GM19395 (cell line): ENCODE data around the gene STAB1.

Experiments used
- ATAC-seq: cut with Tn5 transposase; IDR thresholded peaks from one replicate; pipeline ENCODE4 v1.9.1; 2021; ENCODE audit warnings: mild to moderate bottlenecking, moderate library complexity; ENCODE audit not compliant: unreplicated experiment

Gene STAB1, protein sequence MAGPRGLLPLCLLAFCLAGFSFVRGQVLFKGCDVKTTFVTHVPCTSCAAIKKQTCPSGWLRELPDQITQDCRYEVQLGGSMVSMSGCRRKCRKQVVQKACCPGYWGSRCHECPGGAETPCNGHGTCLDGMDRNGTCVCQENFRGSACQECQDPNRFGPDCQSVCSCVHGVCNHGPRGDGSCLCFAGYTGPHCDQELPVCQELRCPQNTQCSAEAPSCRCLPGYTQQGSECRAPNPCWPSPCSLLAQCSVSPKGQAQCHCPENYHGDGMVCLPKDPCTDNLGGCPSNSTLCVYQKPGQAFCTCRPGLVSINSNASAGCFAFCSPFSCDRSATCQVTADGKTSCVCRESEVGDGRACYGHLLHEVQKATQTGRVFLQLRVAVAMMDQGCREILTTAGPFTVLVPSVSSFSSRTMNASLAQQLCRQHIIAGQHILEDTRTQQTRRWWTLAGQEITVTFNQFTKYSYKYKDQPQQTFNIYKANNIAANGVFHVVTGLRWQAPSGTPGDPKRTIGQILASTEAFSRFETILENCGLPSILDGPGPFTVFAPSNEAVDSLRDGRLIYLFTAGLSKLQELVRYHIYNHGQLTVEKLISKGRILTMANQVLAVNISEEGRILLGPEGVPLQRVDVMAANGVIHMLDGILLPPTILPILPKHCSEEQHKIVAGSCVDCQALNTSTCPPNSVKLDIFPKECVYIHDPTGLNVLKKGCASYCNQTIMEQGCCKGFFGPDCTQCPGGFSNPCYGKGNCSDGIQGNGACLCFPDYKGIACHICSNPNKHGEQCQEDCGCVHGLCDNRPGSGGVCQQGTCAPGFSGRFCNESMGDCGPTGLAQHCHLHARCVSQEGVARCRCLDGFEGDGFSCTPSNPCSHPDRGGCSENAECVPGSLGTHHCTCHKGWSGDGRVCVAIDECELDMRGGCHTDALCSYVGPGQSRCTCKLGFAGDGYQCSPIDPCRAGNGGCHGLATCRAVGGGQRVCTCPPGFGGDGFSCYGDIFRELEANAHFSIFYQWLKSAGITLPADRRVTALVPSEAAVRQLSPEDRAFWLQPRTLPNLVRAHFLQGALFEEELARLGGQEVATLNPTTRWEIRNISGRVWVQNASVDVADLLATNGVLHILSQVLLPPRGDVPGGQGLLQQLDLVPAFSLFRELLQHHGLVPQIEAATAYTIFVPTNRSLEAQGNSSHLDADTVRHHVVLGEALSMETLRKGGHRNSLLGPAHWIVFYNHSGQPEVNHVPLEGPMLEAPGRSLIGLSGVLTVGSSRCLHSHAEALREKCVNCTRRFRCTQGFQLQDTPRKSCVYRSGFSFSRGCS (N-terminal part only)

DNA sequence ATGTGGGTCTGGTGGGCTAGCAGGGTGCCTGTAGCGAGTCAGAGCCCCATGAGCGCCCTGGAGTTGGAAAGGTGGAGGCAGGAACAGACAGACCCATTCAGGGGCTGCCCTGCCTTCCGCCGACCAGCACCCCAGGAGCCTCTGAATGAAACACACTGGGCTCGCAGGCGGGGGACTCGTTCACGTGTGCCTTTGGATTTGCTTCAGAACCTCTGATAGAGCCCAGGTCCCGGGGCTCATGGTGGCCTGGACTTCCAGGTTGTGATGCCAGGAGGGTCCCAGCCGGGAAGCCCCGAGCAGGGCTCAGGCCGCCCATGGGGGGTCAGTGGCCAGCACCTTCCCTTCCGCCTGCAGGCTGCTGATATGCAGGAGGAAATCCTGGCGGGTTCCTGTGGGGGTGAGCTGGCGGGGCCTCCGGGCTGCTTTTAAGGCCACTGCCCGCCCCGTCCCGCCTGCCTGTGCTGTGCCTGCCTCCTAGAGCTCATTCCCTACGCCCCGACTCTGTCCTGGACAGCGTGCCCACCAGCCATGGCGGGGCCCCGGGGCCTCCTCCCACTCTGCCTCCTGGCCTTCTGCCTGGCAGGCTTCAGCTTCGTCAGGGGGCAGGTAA is at the start of gene STAB1:
Gene STAB1 (plus strand): TSS at position 453 of the 610 bp plus-strand sequence. CDS start 76 bp downstream, at position 529.
- no peak for ATAC-seq

DNA sequence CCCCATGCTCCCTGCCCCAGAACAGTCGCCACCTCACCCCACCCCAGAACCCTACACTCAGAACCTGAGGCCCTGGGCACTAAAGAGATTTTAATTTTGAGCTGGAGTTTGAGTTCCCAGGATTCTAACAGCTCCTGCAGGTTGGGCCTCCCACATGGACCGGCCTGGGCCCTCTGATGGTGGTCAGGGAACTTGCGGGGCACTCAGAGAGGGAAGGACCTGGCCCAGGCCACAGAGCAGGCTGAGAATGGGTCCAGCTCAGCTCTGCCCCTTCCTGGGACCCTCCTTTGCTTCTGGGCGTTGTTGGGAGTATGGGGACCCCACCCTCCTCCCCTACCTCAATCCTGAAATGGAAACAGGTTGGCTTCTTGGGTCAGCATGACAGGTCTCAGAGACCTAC is 49.1 kb upstream of the STAB1 start:
- no peak for ATAC-seq

DNA sequence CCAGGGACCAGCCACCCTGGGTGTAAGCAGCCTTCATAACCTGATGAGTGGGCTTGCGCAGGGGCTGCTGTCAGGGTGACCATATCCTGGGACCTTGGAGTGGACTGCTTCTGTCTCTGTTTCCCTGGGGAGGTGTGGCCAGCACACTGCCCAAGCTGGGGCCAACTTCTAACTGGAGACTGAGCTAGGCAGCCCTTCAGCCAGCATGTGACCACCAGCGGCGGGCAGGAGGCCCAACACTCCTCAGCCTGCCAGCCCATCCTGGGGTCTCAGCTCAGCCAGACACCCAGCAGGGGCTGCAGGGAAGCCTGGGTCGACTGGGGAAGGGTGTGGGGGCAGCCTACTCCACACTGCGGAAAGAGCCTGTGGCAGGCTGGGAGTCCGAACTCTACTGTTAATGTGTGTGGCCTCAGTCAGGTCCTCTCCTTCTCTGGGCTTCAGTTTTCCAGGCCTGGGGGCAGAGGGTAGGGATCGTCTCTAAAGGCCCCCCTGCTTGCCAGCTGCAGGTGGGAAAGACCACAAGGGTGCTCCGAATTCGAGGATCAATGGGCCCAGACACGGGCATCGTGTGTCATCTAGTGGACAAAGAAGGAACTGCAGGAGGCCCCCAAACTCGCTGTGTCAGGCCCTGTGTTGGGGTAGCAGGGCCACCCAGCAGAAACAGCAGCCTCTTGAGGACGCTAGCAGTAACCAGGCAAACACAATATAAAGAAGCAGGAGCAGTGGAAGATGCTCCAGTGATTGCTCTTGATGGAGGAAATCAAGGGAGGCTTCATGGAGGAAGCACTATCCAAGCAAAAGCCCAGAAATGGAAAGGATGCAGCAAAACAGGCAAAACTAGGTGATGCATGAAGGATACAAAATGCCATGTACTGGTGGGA is 48.3 kb upstream of the STAB1 start:
- ATAC-seq = no peak

DNA sequence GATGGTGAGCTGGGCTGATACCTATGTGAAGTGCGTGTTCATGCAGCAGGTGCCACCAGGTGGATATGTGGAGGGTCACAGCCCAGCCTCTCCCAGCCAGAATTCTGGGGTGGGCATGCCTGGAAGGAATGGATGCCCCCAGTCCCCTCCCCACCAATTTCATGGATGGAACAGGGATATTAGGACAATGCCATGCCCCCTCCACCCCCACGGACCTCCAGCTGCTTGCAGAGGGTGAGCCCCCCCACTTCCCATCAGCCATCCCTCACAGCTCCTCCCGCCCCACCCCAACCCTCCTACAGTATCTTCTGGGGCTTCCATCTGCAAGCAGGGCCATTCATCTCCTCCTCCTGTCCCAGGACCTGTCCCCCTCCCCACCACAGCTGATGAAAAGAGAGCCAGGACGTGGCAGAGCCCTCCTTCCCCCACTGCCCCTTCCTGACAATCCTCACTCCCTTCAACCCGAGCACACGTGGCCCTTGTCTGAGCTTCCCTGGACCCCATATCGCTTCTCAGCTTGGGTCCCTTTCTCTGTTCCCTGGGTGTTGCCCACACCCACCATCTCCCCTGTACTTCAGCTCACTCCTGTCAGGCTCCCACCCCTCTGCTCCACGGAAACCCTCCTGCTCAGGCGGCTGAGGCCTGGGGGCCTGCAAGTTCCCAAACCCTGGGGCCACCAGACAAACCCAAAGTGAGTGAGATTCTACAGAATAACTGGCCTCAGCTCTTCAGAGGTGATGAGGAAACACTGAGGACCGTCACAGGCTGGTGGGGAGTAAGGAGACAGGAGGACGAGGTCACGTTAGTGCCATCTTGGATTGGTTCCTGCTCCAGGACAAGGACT is 47.4 kb upstream of the STAB1 start:
- no peak for ATAC-seq

DNA sequence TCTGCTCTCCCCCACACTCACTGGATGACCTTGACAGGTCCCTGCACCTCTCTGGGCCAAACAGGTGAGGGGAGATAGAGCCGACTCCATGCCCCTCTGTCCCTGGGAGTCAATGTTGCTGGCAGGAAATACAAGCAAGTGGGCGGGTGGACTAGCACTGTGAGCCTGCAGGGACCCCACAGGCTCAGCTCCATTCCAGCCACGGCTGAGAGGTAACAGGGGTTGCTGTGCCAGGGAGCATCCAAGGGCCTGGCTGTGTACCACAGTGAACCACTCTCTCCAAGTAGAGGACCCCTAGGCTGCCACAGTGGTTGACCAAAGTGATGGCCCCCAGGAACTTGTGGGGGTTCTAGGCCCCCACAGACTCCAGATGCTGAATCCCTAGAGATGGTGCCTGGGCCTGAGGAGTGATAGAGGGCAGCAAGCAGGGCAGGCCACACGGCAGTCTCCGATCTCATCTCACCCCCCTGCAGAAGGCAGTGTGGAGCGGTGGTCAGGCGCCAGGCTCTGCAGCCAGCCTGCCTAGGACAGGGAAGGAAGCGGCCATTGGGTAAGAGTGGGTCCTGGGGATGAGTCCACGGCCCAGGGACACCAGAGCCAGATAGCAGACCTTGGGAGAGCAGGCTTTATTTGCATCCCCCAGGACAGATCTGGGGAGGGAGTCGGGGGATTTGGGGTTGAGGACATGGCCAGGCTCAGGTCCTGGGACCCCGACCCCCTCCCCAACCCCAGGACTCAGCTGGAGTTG is 44.5 kb upstream of the STAB1 start:
- ATAC-seq = no peak

DNA sequence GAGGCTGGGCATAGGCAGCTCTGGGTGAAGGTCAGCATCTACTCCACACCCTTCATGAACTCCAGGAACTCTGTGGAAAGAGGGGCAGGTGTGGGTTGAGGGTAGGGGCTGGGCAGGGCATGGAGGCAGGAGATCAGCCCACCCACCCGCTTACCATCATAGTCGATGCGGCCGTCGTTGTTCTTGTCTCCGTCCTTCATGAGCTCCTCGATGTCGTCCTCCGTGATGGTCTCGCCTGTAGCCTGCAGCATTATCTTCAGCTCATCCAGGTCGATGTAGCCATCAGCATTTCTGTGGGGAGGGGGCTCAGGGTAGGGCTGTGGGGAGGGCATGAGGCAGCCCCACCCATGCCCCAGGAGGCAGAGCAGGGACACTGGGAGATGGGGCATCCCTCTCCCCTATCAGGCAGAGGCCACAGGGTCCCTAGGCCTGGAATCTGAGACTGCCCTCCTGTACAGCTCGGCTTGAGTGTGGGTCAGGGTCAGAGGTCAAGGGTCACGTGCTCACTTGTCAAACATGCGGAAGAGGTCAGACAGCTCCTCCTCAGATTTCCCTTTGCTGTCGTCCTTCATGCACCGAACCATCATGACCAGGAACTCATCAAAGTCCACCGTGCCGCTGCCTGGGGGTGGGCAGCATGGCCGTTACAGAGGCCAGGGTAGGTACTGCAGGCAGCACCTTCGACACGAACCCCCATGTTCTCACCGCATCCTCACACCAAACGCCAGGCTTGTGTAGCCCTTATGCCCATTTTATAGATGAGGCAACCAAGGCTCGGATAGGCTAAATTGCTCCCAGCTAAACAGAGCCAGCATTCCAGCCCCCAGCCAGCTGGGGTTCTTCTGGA is 43.7 kb upstream of the STAB1 start:
- no peak for ATAC-seq

DNA sequence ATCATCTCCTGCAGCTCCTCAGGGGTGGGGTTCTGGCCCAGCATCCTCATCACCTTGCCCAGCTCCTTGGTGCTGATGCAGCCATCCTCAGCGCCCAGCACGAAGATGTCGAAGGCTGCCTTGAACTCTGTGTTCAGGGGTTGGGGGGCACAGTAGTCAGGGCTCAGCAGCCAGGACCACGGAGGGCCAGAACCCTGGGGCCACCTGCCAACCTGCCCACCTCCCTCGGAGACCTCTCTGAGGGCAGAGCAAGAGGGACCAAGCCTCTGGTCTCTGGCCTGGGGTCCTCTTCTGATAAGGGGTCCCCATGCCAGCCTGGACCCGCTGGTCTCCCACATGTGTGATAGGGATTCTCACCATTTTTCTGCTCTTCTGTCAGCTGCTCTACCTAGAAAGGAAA is 43.0 kb upstream of the STAB1 start:
- ATAC-seq = no peak

DNA sequence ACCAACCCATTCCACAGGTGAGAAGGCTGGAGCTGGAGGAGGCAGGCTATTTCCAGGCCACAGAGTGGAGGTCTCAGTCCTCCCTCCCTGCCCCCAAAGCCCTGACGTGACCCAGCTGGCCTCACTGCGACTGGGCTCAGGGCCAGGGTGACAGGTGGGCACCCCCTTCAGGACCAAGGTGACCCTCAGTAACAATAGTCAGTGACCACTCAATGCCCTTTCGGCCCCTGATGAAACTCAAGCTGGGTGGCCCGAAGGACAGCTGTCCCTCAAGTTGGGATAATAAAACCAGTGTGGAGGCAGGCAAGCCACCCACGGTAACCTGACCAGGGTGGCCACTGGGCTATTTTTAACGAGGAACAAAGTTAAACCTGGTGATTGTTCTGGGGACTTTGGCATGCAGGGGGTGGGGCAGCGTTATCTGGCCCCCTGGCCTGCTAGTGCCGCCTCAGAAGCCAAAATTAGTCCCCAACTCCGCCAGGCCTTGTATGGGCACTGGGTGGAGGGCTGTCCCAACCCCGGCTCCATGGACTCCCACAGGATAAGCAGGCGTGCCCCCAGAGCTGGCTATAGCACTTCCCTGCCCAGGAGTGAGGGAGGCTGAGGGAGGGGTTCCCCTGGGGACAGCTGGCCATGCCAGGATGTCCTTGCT is 42.4 kb upstream of the STAB1 start:
- no peak for ATAC-seq

DNA sequence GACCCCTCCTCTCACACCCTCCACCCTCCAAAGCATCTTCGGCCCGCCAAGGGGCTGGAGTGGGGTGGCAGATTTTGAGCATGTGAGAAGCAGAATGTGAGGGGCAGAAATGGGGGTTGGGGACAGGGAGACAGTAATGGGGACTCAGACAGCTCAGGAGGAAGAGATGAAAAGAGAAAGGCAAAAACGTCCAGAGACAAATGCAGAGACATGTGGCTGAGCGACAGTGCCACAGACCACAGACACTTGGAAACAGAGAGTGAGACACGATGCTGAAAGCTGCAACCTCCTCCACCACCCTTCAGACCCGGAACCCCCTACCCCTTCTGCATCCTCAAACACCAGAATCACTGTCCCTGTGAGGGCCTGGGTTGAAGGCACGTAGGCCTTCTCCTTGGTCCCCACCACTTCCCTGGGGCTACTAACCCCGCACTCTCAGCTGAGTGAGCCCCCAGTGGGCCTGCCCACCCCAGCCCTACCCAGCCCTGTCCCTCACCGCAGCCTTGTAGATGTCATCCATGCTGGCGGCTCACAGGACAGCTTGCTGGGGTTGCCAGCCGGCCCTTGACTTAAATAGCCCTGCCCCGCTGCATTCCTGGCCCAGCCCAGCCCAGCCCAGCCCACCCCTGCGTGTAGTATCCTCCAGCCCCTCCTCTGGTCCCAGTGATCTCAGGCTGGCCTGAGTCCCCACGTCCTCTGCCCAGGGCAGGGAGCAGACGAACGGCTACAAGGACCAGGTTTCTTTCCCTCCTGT is 41.5 kb upstream of the STAB1 start, which contains the start of gene TNNC1:
Gene TNNC1 (minus strand): TSS at position 546 of the 754 bp plus-strand sequence. CDS start 26 bp downstream, at position 520.
- no peak for ATAC-seq

DNA sequence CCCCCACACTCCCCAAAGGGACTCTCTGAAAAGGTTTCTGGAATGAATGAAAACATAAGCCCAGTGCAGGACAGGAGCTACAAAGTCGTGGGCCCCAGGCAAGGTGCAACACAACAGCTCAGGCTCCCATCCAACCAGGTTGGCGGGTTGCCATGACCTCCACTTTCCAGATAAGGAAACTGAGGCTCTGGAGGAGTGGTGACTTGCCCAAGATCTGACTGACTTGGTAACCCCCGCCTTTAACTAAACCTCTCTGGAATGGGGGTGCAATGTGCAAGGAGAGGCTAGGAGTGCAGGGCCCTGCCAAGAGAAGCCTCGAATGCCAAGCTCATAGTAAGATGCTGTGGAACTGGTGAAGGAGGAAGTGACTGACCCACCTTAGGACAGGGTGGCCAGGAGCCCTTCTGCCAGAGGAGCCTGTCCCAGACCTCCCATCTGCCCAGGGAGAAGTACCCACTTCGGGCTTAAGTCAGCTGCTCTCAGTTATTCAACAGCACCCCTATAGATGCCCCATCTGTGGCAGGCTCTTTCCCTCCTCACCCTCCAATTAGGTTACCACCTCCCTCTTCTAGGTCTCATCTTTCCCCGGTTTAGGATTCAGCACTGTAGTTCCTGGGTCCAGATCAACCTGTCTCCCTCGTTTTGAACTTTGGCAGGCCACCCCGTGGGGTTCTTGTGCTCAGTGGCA is 40.7 kb upstream of the STAB1 start:
- ATAC-seq = peak; percentile 6

DNA sequence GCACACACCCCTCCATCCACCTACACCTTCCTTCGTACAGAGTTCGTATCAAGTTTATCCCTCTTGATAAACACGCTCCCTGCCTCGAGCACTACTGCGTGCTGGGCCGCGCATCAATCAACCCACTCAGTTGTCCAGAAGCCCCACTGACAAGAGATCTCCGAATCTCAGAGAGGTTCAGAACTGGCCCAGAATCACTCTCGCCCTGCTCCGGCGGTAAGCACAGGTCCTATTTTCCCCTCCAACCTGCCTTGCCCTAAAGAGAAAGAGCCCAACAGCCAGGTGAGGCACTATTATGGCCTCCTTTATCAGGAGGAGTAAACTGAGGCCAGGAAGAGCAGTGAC is 40.2 kb upstream of the STAB1 start:
- ATAC-seq = no peak

DNA sequence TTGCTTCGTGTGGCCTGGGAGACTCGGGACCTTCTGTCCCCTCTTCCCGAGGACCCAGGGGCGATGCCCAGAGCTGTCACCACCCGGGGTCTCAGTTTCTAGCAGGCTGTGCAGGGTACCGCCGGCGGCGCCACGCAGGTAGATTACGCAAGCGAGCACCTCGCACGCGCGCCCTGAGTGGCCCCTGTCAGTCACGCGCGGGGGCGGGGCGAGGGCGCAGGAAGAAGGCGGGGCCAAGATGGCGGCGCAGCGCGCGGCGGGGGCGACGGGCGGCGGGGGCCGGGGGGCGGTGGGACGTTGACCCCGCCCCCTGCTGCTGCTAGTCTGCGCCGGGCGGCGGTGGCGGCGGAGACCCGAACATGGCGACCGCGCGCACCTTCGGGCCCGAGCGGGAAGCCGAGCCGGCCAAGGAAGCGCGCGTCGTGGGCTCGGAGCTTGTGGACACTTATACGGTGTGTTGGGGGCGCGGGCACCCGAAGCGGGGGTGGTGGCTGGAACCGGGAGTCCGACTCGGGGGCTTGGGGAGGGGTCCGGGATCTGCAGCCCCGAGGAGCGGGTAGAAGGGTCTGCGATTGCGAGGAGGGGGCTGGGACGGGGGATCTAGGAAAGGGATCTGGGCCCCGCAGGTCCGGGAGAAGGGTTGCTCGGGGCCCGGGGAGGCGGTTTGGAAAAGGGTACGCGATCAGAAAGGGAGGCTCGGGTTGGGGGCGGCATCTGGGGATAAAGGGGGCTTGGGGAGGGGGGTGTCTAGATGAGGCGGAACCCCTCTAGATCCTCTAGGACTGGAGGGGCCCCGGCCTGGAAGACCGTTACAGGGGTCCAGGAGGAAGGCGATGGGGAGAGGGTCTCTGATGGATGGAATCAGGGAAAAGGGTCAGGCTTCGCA is 39.6 kb upstream of the STAB1 start, which contains the start of gene NISCH:
Gene NISCH (plus strand): TSS at position 322 of the 886 bp plus-strand sequence. CDS start 38 bp downstream, at position 360.
- ATAC-seq = peak; percentile 68

DNA sequence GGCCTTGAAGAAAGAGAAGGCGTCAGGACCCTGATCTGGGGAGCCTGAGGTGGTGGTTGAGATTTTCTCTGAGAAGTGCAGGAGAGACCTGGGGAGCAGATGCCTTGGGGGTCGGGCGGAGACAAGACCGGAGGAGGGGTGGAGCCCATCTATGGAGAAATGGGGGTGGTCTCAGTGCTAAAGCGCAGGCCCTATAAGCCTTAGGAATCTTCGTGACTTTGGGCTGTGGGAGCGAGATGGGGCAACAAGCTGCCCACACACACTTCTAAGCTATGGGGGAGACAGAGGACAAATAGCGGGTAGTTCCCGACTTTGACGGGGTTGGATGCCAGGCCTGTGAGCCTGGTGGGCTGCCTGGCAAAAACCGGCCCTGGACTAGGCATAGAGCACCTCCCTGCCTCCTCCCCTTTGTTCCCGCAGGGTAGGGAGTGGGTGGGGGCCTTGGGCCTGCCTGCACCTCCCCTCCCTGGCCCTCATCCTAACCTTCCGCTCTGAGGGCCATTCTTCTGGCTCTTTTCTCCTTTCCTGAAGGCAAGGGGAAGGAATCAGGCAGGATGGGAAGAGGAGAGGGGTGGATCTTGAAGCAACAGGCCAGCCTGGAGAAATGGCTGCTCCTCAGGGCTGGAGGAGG is 38.9 kb upstream of the STAB1 start:
- no peak for ATAC-seq

DNA sequence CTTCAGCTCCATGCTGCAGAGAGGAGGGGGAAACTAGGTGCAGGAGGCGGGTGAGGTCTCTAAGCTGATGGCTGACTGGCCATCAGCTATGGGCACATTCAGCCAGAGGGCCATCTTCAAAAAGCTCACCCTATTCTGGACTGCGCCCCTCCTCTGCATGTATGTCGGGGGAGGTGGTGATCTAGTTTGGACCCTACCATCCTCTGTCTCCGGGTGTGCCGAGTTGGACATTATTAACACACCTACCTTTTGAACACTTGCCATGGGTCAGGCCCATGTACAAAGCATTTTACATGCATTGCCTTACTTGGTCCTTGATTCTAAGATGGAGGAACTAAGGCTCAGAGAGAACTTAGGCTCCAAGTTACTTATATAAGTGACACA is 38.3 kb upstream of the STAB1 start:
- ATAC-seq = no peak
